IPS-18a (cell line): ENCODE results near the gene GPR42.

ENCODE experiments used
- H3K27ac ChIP-seq: one replicate; pipeline ENCODE4 v1.5.1; 2013; ENCODE audit warnings: low read length
- H3K27me3 ChIP-seq: one replicate; pipeline ENCODE4 v1.6.1; 2013; ENCODE audit warnings: mild to moderate bottlenecking, low read length; ENCODE audit not compliant: control insufficient read depth, insufficient read depth
- H3K36me3 ChIP-seq: one replicate; pipeline ENCODE4 v1.6.1; 2013; ENCODE audit warnings: low read depth, low read length; ENCODE audit not compliant: control insufficient read depth
- H3K4me1 ChIP-seq: one replicate; pipeline ENCODE4 v1.6.1; 2013; ENCODE audit warnings: low read depth, low read length; ENCODE audit not compliant: control insufficient read depth
- H3K4me3 ChIP-seq: one replicate; pipeline ENCODE4 v1.5.1; 2013; ENCODE audit warnings: low read length
- H3K9ac ChIP-seq: one replicate; pipeline ENCODE4 v1.6.1; 2013; ENCODE audit warnings: mild to moderate bottlenecking, low read length, moderate library complexity
- H3K9me3 ChIP-seq: one replicate; pipeline ENCODE4 v1.6.1; 2013; ENCODE audit warnings: low read depth, low read length; ENCODE audit not compliant: control insufficient read depth

GPR42 gene

DNA sequence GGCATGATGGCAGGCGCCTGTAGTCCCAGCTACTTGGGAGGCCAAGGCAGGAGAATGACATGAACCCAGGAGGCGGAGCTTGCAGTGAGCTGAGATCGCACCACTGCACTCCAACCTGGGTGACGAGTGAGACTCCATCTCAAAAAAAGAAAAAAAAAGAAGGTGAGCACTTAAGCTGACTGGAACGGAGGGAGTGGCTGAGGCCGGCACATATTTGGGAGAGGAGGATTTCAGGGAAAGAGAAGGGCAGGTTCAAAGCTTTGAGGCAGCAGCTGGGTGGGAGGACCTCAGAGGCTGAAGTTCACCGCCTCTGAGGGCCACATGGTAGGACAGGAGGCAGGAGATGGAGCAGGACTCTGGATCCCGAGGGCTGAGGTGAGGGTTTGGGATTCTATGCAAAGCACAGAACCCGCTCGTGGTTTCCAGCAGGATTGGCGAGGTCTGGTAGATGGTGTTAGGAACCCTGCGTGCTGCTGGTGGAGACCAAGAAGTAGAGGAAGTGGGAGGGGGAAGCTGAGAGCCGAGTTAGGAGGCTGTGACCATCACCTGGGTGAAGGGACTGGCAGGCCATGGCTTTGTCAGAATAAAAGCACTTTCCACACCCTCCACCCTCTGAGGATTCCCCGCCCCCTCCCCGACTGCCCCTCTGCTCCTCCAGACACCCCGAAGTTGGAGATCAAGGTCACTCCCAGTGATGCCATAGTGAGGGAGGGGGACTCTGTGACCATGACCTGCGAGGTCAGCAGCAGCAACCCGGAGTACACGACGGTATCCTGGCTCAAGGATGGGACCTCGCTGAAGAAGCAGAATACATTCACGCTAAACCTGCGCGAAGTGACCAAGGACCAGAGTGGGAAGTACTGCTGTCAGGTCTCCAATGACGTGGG is 33.5 kb upstream of the GPR42 start:
- no peak overlapping the region for H3K9ac ChIP-seq
- H3K9me3 ChIP-seq: no peaks in the 10 kb centered on the region
- no peaks in the 10 kb centered on the region for H3K4me1 ChIP-seq
- no peak overlapping the region for H3K4me3 ChIP-seq
- H3K27me3 ChIP-seq: no peaks in the 10 kb centered on the region
- H3K36me3 ChIP-seq: no peaks in the 10 kb centered on the region
- H3K27ac ChIP-seq: no peak overlapping the region

GRCh38 chr19:35337984-35338296 is 32.9 kb upstream of the GPR42 start:
- Histone ChIP-seq H3K9me3 (no peaks in the 10 kb centered on the region), H3K27ac (no peak overlapping the region), H3K36me3 (no peaks in the 10 kb centered on the region), H3K9ac (no peak overlapping the region), H3K27me3 (no peaks in the 10 kb centered on the region), H3K4me1 (no peaks in the 10 kb centered on the region), H3K4me3 (no peak overlapping the region)

- H3K27me3 ChIP-seq: no peaks in the 10 kb centered on the region
- no peaks in the 10 kb centered on the region for H3K4me1 ChIP-seq
- H3K9ac ChIP-seq: no peak overlapping the region
- H3K36me3 ChIP-seq: no peaks in the 10 kb centered on the region
- H3K4me3 ChIP-seq: no peak overlapping the region
- H3K9me3 ChIP-seq: no peaks in the 10 kb centered on the region
- no peak overlapping the region for H3K27ac ChIP-seq
Observed at GRCh38 chr19:35340431-35340830, 30.4 kb upstream of the GPR42 start.

DNA sequence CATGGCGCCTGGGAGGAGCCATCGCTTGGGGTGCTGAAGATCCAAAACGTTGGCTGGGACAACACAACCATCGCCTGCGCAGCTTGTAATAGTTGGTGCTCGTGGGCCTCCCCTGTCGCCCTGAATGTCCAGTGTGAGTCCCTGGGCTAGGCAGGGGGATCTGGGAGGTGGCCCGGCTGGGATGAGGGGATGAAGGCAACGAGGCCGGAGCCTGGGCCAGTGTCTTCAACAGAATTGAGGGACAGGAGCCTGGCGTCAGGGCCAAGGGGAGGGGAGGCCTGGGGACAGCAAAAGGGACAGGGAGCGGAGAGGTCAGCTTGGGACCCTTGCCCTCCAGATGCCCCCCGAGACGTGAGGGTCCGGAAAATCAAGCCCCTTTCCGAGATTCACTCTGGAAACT is 29.9 kb upstream of the GPR42 start:
- Histone ChIP-seq H3K4me1 (no peaks in the 10 kb centered on the region), H3K27me3 (no peaks in the 10 kb centered on the region), H3K9ac (no peak overlapping the region), H3K4me3 (no peak overlapping the region), H3K27ac (no peak overlapping the region), H3K36me3 (no peaks in the 10 kb centered on the region), H3K9me3 (no peaks in the 10 kb centered on the region)

DNA sequence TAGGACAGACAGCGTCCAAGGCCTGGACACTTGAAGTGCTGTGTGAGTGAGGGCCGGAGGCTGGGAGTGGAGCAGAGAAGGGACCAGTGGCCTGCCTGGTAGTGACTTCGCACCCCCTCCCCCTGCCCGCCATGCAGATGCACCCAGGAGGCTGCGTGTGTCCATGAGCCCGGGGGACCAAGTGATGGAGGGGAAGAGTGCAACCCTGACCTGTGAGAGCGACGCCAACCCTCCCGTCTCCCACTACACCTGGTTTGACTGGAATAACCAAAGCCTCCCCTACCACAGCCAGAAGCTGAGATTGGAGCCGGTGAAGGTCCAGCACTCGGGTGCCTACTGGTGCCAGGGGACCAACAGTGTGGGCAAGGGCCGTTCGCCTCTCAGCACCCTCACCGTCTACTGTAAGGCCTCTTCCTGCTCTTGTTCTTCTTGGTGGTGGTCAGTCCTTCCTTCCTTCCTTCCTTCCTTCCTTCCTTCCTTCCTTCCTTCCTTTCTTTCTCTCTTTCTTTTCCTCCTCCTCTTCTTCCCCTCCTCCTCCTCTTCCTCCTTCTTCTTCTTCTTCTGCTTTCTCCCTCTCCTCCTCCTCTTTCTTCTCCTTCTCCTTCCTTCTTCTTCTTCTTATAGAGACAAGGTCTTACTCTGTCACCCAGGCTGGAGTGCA is 29.2 kb upstream of the GPR42 start:
- H3K4me3 ChIP-seq: no peak overlapping the region
- no peaks in the 10 kb centered on the region for H3K27me3 ChIP-seq
- H3K4me1 ChIP-seq: no peaks in the 10 kb centered on the region
- H3K9ac ChIP-seq: no peak overlapping the region
- no peaks in the 10 kb centered on the region for H3K36me3 ChIP-seq
- H3K27ac ChIP-seq: no peak overlapping the region
- H3K9me3 ChIP-seq: no peaks in the 10 kb centered on the region

DNA sequence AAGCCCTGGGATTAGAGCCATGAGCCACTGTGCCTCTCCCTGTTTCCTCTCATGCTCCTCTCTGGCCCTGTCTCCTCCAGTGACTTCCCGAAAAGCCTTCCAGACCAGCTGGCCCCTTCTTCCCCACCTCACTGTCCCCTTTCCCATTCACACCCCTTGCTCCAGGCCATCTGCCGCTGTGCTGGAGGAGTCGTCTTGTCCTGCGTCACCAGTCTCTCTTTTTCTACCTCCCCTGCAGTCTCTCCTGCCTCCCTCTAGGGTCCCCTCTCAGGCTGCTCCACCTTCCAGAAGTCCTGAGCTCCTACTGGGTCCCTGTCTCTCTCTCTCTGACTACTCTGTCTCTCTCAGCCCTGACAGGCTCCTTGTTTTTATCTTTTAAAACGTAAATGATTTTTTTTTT is 28.4 kb upstream of the GPR42 start:
- Histone ChIP-seq H3K36me3 (no peaks in the 10 kb centered on the region), H3K9me3 (no peaks in the 10 kb centered on the region), H3K27me3 (no peaks in the 10 kb centered on the region), H3K9ac (no peak overlapping the region), H3K27ac (no peak overlapping the region), H3K4me1 (no peaks in the 10 kb centered on the region), H3K4me3 (no peak overlapping the region)

GRCh38 chr19:35344511-35345031 is 26.3 kb upstream of the GPR42 start:
- H3K27ac ChIP-seq: no peak overlapping the region

GRCh38 chr19:35345671-35346111 is 25.2 kb upstream of the GPR42 start:
- Histone ChIP-seq H3K4me3 (no peak overlapping the region), H3K9me3 (no peaks in the 10 kb centered on the region), H3K27ac (no peak overlapping the region), H3K27me3 (no peaks in the 10 kb centered on the region), H3K9ac (no peak overlapping the region), H3K4me1 (no peaks in the 10 kb centered on the region), H3K36me3 (no peaks in the 10 kb centered on the region)

More at GRCh38 chr19:35344511-35345031, 26.3 kb upstream of the GPR42 start:
- Histone ChIP-seq H3K9me3 (no peaks in the 10 kb centered on the region), H3K4me1 (no peaks in the 10 kb centered on the region), H3K9ac (no peak overlapping the region), H3K27me3 (no peaks in the 10 kb centered on the region), H3K36me3 (no peaks in the 10 kb centered on the region), H3K4me3 (no peak overlapping the region)

- Histone ChIP-seq H3K27me3 (no peaks in the 10 kb centered on the region), H3K27ac (no peak overlapping the region), H3K36me3 (no peaks in the 10 kb centered on the region), H3K9ac (no peak overlapping the region), H3K4me1 (no peaks in the 10 kb centered on the region), H3K9me3 (no peaks in the 10 kb centered on the region), H3K4me3 (no peak overlapping the region)
Observed at GRCh38 chr19:35346193-35347052, 24.4 kb upstream of the GPR42 start.

- no peak within 1 kb of the TSS for H3K27ac ChIP-seq
- H3K4me3 ChIP-seq: no peak within 1 kb of the TSS
- H3K4me1 ChIP-seq: no peaks in the 10 kb centered on the region
- H3K36me3 ChIP-seq: no peaks in the 10 kb centered on the region
- H3K9me3 ChIP-seq: no peaks in the 10 kb centered on the region
- H3K9ac ChIP-seq: no peak within 1 kb of the TSS
- no peaks in the 10 kb centered on the region for H3K27me3 ChIP-seq
Observed at GRCh38 chr19:35347171-35347929, 23.5 kb upstream of the GPR42 start, which contains the start of gene FFAR1. TSS of gene FFAR1 (plus strand) at chr19:35347902. CDS start at chr19:35351552, 3,650 bp downstream.

DNA sequence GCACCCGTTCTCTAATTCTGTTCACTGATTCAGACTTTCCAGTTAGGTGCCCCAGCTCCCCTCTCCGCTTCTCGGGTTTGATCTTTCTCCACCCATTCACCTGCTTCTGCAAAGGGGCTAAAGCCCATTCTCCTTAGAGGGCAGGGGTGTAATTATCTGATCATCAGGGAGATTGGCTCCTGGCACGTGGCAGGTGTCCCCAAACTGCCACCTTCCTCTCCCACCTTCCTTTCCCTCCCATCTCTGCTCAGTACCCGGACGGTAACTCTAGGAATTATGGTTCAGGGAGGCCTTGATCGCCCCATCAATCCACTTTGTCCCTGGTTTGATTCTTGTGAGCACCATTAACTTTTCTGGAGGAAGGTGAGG is 23.0 kb upstream of the GPR42 start:
- no peaks in the 10 kb centered on the region for H3K9me3 ChIP-seq
- H3K27ac ChIP-seq: no peak overlapping the region
- no peaks in the 10 kb centered on the region for H3K27me3 ChIP-seq
- no peak overlapping the region for H3K9ac ChIP-seq
- no peaks in the 10 kb centered on the region for H3K36me3 ChIP-seq
- H3K4me3 ChIP-seq: no peak overlapping the region
- no peaks in the 10 kb centered on the region for H3K4me1 ChIP-seq
